DND-41 (cell line): Measurements from ENCODE around the gene CDC14C.
"Not testable (repeated sequence)": the region's sequence is repeated elsewhere in the genome, so short reads cannot be mapped to it uniquely, and the experiment has no call there.

Experiments
- ATAC-seq: fragments of 200-7000 bp; cut with Tn5 transposase; 3 replicates; pipeline ENCODE4 v1.9.1; 2021; ENCODE audit warnings: low read depth; ENCODE audit not compliant: insufficient read depth
- DNase-seq: peaks from one replicate; pipeline ENCODE4 v3.0.0-alpha.2; 2020
- H2AFZ ChIP-seq: 2 replicates; pipeline ENCODE4 v1.6.0; 2012; ENCODE audit warnings: low read depth, low read length
- H3K27ac ChIP-seq: 2 replicates; pipeline ENCODE4 v1.5.1; 2012; ENCODE audit warnings: low read length, inconsistent platforms
- H3K27me3 ChIP-seq: fragments of 200-600 bp; sonication (generic); 2 replicates; pipeline ENCODE4 v1.6.0; 2012; ENCODE audit warnings: low read length, mild to moderate bottlenecking, inconsistent platforms; ENCODE audit not compliant: insufficient read depth, poor library complexity
- H3K36me3 ChIP-seq: 2 replicates; pipeline ENCODE4 v1.5.1; 2012; ENCODE audit warnings: low read length, inconsistent platforms; ENCODE audit not compliant: insufficient read depth
- H3K4me1 ChIP-seq: 2 replicates; pipeline ENCODE4 v1.5.1; 2012; ENCODE audit warnings: mild to moderate bottlenecking, low read length; ENCODE audit not compliant: insufficient read depth
- H3K4me2 ChIP-seq: 2 replicates; pipeline ENCODE4 v1.6.0; 2012; ENCODE audit warnings: mild to moderate bottlenecking, moderate library complexity, low read length, inconsistent platforms; ENCODE audit not compliant: insufficient read depth
- H3K4me3 ChIP-seq, 2 experiments: fragments of 200-600 bp in 1 of 2; shearing (Covaris generic) in 1 of 2; 2 replicates each; pipeline ENCODE4 v1.5.1; 2012 to 2016; ENCODE audit warnings: inconsistent platforms in 2 of 2, low read length in 2 of 2, mild to moderate bottlenecking in 2 of 2, low read depth in 1 of 2, moderate library complexity in 1 of 2
- H3K79me2 ChIP-seq: 2 replicates; pipeline ENCODE4 v1.6.0; 2012; ENCODE audit warnings: low read length, inconsistent platforms; ENCODE audit not compliant: insufficient read depth
- H3K9ac ChIP-seq: 2 replicates; pipeline ENCODE4 v1.6.0; 2012; ENCODE audit warnings: low read depth, mild to moderate bottlenecking, inconsistent platforms, low read length, moderate library complexity
- H3K9me3 ChIP-seq: 2 replicates; pipeline ENCODE4 v1.5.1; 2012; ENCODE audit warnings: low read length, moderate library complexity, mild to moderate bottlenecking, inconsistent platforms; ENCODE audit not compliant: insufficient read depth, severe bottlenecking
- H4K20me1 ChIP-seq: 2 replicates; pipeline ENCODE4 v1.6.0; 2012; ENCODE audit warnings: low read length; ENCODE audit not compliant: insufficient read depth
- EZH2 ChIP-seq: IDR thresholded peaks from 3 replicates; pipeline ENCODE4 v1.6.1; 2012; ENCODE audit warnings: borderline replicate concordance, low read depth, mild to moderate bottlenecking, moderate library complexity, low read length, inconsistent platforms; ENCODE audit not compliant: severe bottlenecking
- TF ChIP-seq, protein P1 (sequence below): IDR thresholded peaks from 2 replicates; pipeline ENCODE4 v1.5.1; 2012; ENCODE audit warnings: borderline replicate concordance, low read length, moderate library complexity, mild to moderate bottlenecking; ENCODE audit not compliant: poor library complexity, severe bottlenecking; ENCODE audit errors: extremely low read depth

CDC14C gene

DNA sequence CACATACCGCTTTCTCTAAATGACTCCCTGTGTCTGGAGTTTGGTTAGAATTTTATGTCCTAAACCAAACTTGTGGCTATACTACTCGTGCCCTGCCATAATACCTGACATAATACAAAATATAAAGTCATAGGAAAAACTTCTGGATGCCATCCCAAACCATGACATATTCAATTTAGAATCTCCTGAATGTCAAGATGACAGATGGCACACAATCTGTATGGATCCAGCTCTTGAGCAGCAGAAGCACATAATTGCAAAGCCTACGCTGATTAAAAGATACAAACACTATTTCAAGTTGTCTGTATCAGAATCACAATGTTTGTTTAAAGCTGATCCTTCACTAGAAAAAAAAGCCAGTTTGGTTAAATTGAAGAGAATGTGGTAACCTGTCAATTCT, 22.4 kb upstream of the CDC14C start:
- Histone ChIP-seq H3K79me2 (no peaks in the 10 kb centered on the region), H3K27ac (no peak overlapping the region), H2AFZ (no peak overlapping the region), H3K9me3 (no peaks in the 10 kb centered on the region), H3K9ac (no peak overlapping the region), H3K4me1 (no peaks in the 10 kb centered on the region), H3K4me2 (no peak overlapping the region), H3K4me3 (no peak overlapping the region), H3K36me3 (no peaks in the 10 kb centered on the region), H3K27me3 (no peaks in the 10 kb centered on the region), H4K20me1 (no peaks in the 10 kb centered on the region)
- ATAC-seq (no peak), DNase-seq (no peak)
- no peak for TF ChIP-seq EZH2
- TF ChIP-seq, protein P1, sequence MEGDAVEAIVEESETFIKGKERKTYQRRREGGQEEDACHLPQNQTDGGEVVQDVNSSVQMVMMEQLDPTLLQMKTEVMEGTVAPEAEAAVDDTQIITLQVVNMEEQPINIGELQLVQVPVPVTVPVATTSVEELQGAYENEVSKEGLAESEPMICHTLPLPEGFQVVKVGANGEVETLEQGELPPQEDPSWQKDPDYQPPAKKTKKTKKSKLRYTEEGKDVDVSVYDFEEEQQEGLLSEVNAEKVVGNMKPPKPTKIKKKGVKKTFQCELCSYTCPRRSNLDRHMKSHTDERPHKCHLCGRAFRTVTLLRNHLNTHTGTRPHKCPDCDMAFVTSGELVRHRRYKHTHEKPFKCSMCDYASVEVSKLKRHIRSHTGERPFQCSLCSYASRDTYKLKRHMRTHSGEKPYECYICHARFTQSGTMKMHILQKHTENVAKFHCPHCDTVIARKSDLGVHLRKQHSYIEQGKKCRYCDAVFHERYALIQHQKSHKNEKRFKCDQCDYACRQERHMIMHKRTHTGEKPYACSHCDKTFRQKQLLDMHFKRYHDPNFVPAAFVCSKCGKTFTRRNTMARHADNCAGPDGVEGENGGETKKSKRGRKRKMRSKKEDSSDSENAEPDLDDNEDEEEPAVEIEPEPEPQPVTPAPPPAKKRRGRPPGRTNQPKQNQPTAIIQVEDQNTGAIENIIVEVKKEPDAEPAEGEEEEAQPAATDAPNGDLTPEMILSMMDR: no peak

DNA sequence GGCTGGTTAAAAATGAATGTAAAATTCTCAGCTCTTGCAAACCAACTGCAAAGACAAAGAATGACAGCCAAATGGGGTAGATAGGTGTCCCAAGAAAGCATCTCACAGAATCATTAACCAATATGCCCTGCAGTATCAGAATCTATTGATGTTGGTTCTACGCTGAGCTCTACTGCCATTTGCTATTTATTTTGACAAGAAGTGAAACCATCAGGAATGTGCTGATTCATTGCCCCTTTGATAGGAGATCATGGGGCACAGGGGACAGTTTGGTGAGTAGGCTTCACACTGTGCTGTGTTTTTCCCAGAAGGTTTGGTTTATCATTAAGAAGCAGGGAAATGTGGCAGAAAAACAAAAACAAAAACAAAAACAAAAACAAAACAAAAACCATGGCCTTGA, 19.4 kb upstream of the CDC14C start:
- Histone ChIP-seq H3K27ac (no peak overlapping the region), H3K4me3 (no peak overlapping the region), H3K9ac (no peak overlapping the region), H3K36me3 (no peaks in the 10 kb centered on the region), H3K4me2 (no peak overlapping the region), H2AFZ (no peak overlapping the region), H3K79me2 (no peaks in the 10 kb centered on the region), H4K20me1 (no peaks in the 10 kb centered on the region), H3K9me3 (no peaks in the 10 kb centered on the region), H3K4me1 (no peaks in the 10 kb centered on the region), H3K27me3 (no peaks in the 10 kb centered on the region)
- ATAC-seq (no peak), DNase-seq (no peak)
- TF ChIP-seq, protein P1: no peak
- TF ChIP-seq EZH2: no peak

DNA sequence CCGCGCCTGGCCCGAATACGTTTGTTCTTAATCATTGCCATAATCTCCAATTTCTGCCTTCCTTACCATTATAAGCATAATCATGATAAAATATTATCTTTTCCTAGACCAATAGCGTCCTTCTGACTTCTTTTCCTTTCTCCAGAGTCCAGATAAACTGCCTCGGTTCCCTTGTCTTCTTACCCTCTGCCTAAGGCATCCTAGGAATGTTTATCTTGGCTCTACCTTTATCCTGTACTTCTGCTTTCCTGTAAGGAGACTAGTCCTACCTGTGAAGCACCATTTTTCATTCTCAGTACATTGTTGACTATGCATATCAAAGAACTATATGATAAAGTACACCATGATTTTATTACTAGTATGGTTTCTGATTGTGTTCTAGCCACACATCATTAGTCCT, 18.7 kb upstream of the CDC14C start:
- not testable (repeated sequence) for H3K4me3 ChIP-seq, ATAC-seq, H3K4me2 ChIP-seq, H3K4me1 ChIP-seq, H3K9ac ChIP-seq, H3K9me3 ChIP-seq, H2AFZ ChIP-seq, H3K27ac ChIP-seq, DNase-seq, H3K36me3 ChIP-seq, H3K27me3 ChIP-seq, H3K79me2 ChIP-seq, H4K20me1 ChIP-seq

DNA sequence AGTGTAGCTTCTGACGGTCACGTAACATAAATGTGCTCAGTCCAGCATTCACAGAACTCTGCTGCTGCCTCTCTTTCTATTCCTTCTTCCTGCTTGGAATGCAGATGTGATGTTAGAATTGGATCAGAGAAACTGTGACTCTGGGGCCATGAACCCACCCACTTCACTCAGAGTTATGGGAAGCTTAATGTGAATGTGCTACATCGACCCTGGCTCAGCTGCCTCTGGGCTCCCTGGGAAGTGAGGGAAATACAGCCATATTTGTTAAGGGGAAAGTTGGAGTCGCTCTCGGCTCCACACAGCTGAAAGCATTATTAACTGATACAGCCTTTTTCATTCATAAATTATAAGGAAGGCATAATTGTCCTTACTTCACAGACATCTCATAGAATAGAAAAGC, 14.5 kb upstream of the CDC14C start:
- not testable (repeated sequence) for H3K4me1 ChIP-seq, H3K9me3 ChIP-seq, H3K79me2 ChIP-seq, H3K27me3 ChIP-seq, ATAC-seq, H3K36me3 ChIP-seq, H3K4me3 ChIP-seq, DNase-seq, H2AFZ ChIP-seq, H3K4me2 ChIP-seq, H3K9ac ChIP-seq, H4K20me1 ChIP-seq, H3K27ac ChIP-seq
